WERI-Rb-1 (cell line): Measurements from ENCODE around the gene TTC23.

Experiments
- DNase-seq: peaks from one replicate; pipeline ENCODE4 v3.0.0-alpha.2; 2020
- H3K27ac ChIP-seq: fragments of 250-450 bp; sonication (Bioruptor Pico); 2 replicates; pipeline ENCODE4 v1.5.1; 2020; ENCODE audit warnings: mild to moderate bottlenecking, moderate library complexity
- H3K27me3 ChIP-seq: fragments of 250-450 bp; sonication (Bioruptor Pico); 2 replicates; pipeline ENCODE4 v1.5.1; 2021; ENCODE audit warnings: mild to moderate bottlenecking, low read depth, moderate library complexity; ENCODE audit not compliant: insufficient read depth, severe bottlenecking
- H3K36me3 ChIP-seq: fragments of 250-450 bp; sonication (Bioruptor Pico); 2 replicates; pipeline ENCODE4 v1.5.1; 2020; ENCODE audit warnings: mild to moderate bottlenecking, moderate library complexity
- H3K4me3 ChIP-seq: 2 replicates; pipeline ENCODE4 v1.5.1; 2011; ENCODE audit warnings: low read depth, mild to moderate bottlenecking, control low read depth, low read length
- H3K9me3 ChIP-seq: fragments of 250-450 bp; sonication (Bioruptor Pico); 2 replicates; pipeline ENCODE4 v1.5.1; 2021; ENCODE audit warnings: mild to moderate bottlenecking, moderate library complexity; ENCODE audit not compliant: severe bottlenecking
- CTCF ChIP-seq: IDR thresholded peaks from 2 replicates; pipeline ENCODE4 v1.5.1; 2011; ENCODE audit warnings: low read depth, mild to moderate bottlenecking, control low read depth, inconsistent platforms, low read length

The TTC23 gene

GRCh38 chr15:99127773-99128172 lies 121.6 kb downstream of the TTC23 start:
- H3K27ac ChIP-seq = no peak overlapping the region
- no peak overlapping the region for H3K4me3 ChIP-seq
- TF ChIP-seq CTCF = no peak
- peaks cover 59% of the 10 kb centered on the region for H3K36me3 ChIP-seq
- H3K27me3 ChIP-seq = no peaks in the 10 kb centered on the region
- no peak for DNase-seq
- no peaks in the 10 kb centered on the region for H3K9me3 ChIP-seq

- no peak overlapping the region for H3K27ac ChIP-seq
- DNase-seq = no peak
- peaks cover 53% of the 10 kb centered on the region for H3K36me3 ChIP-seq
- no peak for TF ChIP-seq CTCF
- no peak overlapping the region for H3K4me3 ChIP-seq
- H3K27me3 ChIP-seq = no peaks in the 10 kb centered on the region
- no peaks in the 10 kb centered on the region for H3K9me3 ChIP-seq
These were observed 122.5 kb downstream of the TTC23 start for GRCh38 chr15:99126930-99127329.

- Histone ChIP-seq H3K27ac (no peak overlapping the region), H3K27me3 (no peaks in the 10 kb centered on the region), H3K36me3 (peaks cover 50% of the 10 kb centered on the region), H3K9me3 (no peaks in the 10 kb centered on the region), H3K4me3 (no peak overlapping the region)
- TF ChIP-seq CTCF = no peak
- DNase-seq = no peak
These were observed 123.2 kb downstream of the TTC23 start for GRCh38 chr15:99126131-99126588.

- Histone ChIP-seq H3K36me3 (peaks cover 42% of the 10 kb centered on the region), H3K27ac (no peak overlapping the region), H3K27me3 (no peaks in the 10 kb centered on the region), H3K4me3 (no peak overlapping the region), H3K9me3 (no peaks in the 10 kb centered on the region)
- TF ChIP-seq CTCF = no peak
- no peak for DNase-seq
These were observed 124.1 kb downstream of the TTC23 start for GRCh38 chr15:99125061-99125891.

GRCh38 chr15:99124641-99125040 lies 124.7 kb downstream of the TTC23 start:
- Histone ChIP-seq H3K36me3 (peaks cover 40% of the 10 kb centered on the region), H3K27ac (no peak overlapping the region), H3K9me3 (no peaks in the 10 kb centered on the region), H3K4me3 (no peak overlapping the region), H3K27me3 (no peaks in the 10 kb centered on the region)
- no peak for DNase-seq
- TF ChIP-seq CTCF = no peak
